Transverse colon (tissue), 4 donors: ENCODE measurements around the gene NBAS. TPM values are rescaled to one million over a fixed set of nuclear protein-coding genes. Genes with fewer than 3 reads are reported as not detected.

ENCODE experiments used
- DNase-seq: peaks from one replicate; pipeline ENCODE4 v3.0.0-alpha.2; 2019
- H3K27ac ChIP-seq, 4 donors: fragments of 200-600 bp; sonication (generic); 2 replicates each; pipeline ENCODE4 v1.5.1; 2016 to 2018; ENCODE audit warnings: inconsistent platforms in 4 of 4
- H3K27me3 ChIP-seq: fragments of 200-600 bp; sonication (generic); 2 replicates; pipeline ENCODE4 v1.5.1; 2017; ENCODE audit warnings: inconsistent platforms
- H3K36me3 ChIP-seq, 4 donors: fragments of 200-600 bp; sonication (generic); 2 replicates each; pipeline ENCODE4 v1.5.1; 2017 to 2019; ENCODE audit warnings: inconsistent platforms in 4 of 4
- H3K4me1 ChIP-seq, 4 donors: fragments of 200-600 bp; sonication (generic); 2 replicates each; pipeline ENCODE4 v1.5.1; 2017 to 2020; ENCODE audit warnings: inconsistent platforms in 4 of 4
- H3K4me3 ChIP-seq, 4 donors: fragments of 200-600 bp; sonication (generic); 1 replicate in 1 of 4; 2 replicates in 3 of 4; pipeline versions ENCODE4 v1.5.1 to v1.6.1; 2017 to 2019; ENCODE audit warnings: inconsistent platforms in 4 of 4
- H3K9me3 ChIP-seq, 2 donors: fragments of 200-600 bp; sonication (generic); 2 replicates each; pipeline ENCODE4 v1.5.1; 2017 to 2019; ENCODE audit warnings: inconsistent platforms in 2 of 2
- EP300 ChIP-seq: sonication (generic); formaldehyde crosslinking; IDR thresholded peaks from one replicate; pipeline ENCODE4 v1.6.1; 2017; ENCODE audit warnings: antibody characterized with exemption, low read depth
- POLR2A ChIP-seq: fragments of 450-650 bp; IDR thresholded peaks from one replicate; pipeline ENCODE4 v1.6.1; 2016; ENCODE audit warnings: antibody characterized with exemption, mild to moderate bottlenecking, moderate library complexity
- POLR2AphosphoS5 ChIP-seq, 3 donors: sonication (generic); formaldehyde crosslinking; IDR thresholded peaks; one replicate each; pipeline ENCODE4 v1.6.1; 2016; ENCODE audit warnings: antibody characterized with exemption in 3 of 3
- WGBS, 2 donors: methylation state at CpG; one replicate each; pipeline ENCODE4 v1.1.5; 2018; ENCODE audit warnings: low coverage in 1 of 2; 5-methylcytosine and 5-hydroxymethylcytosine counted together
- in situ Hi-C, 4 donors: fragments of 200-750 bp; cut with MboI; loops; one replicate each; pipeline versions ENCODE4 v1.15.0 to v1.15.1; 2017; ENCODE audit warnings: low sequenced_read_pairs in 3 of 4, low pct_ligation_motif_present in 1 of 4, low pct_unique_long_range_greater_than_20kb in 1 of 4
- intact Hi-C: fragments of 100-400 bp; cut with DNase I; formaldehyde crosslinking; loops from one replicate; pipeline ENCODE4 v1.15.1; 2023; ENCODE audit warnings: low total_unique reads
- total RNA-seq, 4 donors: library from RNA; depleted of rRNA; stranded (reverse); fragments of >200 nt; gene quantifications; one replicate each; pipeline ENCODE4 v1.1.0, GENCODE V29; 2016
- TF ChIP-seq, protein P1 (sequence below), 5 experiments: fragments of 200-600 bp in 3 of 5; fragments of 450-650 bp in 2 of 5; sonication (generic) in 3 of 5; IDR thresholded peaks; 1 replicate in 2 of 5; 2 replicates in 3 of 5; pipeline ENCODE4 v1.5.1; 2016 to 2017; ENCODE audit warnings: antibody characterized with exemption in 5 of 5, inconsistent platforms in 3 of 5, mild to moderate bottlenecking in 2 of 5, moderate library complexity in 1 of 5

NBAS gene
- total RNA-seq, 4 donors from 2014 or later: 30.6 to 43.2 (median 34.5) TPM

GRCh38 chr2:15389895-15390294 is 171.2 kb downstream of the NBAS start:
- Histone ChIP-seq H3K4me3 (no peak overlapping the region), H3K27me3 (no peaks in the 10 kb centered on the region), H3K36me3 (peaks cover 0 to 9% (median 0%) of the 10 kb centered on the region in 4 donors), H3K4me1 (no peaks in the 10 kb centered on the region), H3K9me3 (no peaks in the 10 kb centered on the region), H3K27ac (no peak overlapping the region)
- in situ Hi-C loops (no loop called here), intact Hi-C loops (no loop called here)
- TF ChIP-seq POLR2AphosphoS5 (IDR thresholded peaks at IDR 0.05): no peak
- TF ChIP-seq POLR2A: no peak
- TF ChIP-seq, protein P1, sequence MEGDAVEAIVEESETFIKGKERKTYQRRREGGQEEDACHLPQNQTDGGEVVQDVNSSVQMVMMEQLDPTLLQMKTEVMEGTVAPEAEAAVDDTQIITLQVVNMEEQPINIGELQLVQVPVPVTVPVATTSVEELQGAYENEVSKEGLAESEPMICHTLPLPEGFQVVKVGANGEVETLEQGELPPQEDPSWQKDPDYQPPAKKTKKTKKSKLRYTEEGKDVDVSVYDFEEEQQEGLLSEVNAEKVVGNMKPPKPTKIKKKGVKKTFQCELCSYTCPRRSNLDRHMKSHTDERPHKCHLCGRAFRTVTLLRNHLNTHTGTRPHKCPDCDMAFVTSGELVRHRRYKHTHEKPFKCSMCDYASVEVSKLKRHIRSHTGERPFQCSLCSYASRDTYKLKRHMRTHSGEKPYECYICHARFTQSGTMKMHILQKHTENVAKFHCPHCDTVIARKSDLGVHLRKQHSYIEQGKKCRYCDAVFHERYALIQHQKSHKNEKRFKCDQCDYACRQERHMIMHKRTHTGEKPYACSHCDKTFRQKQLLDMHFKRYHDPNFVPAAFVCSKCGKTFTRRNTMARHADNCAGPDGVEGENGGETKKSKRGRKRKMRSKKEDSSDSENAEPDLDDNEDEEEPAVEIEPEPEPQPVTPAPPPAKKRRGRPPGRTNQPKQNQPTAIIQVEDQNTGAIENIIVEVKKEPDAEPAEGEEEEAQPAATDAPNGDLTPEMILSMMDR (IDR thresholded peaks at IDR 0.05): no peak
- TF ChIP-seq EP300: no peak
- 73% methylated on average over 3 of the region's 3 CpGs; no CpG with 5 or more reads in 1 of the 2 donors for WGBS, 2 donors
- DNase-seq: no peak

GRCh38 chr2:15389326-15389700 is 171.8 kb downstream of the NBAS start:
- H3K27ac ChIP-seq: no peak overlapping the region
- no peaks in the 10 kb centered on the region for H3K4me1 ChIP-seq
- DNase-seq: no peak
- 89 to 93% methylated on average over 1 of the region's 1 CpG for WGBS, 2 donors
- TF ChIP-seq POLR2AphosphoS5 (IDR thresholded peaks at IDR 0.05) (no peak), EP300 (no peak), POLR2A (no peak)
- TF ChIP-seq, protein P1 (IDR thresholded peaks at IDR 0.05): no peak
- no peaks in the 10 kb centered on the region for H3K9me3 ChIP-seq
- intact Hi-C loops (no loop called here), in situ Hi-C loops (no loop called here)
- no peak overlapping the region for H3K4me3 ChIP-seq
- no peaks in the 10 kb centered on the region for H3K27me3 ChIP-seq
- H3K36me3 ChIP-seq: peaks cover 0 to 9% (median 0%) of the 10 kb centered on the region in 4 donors

DNA sequence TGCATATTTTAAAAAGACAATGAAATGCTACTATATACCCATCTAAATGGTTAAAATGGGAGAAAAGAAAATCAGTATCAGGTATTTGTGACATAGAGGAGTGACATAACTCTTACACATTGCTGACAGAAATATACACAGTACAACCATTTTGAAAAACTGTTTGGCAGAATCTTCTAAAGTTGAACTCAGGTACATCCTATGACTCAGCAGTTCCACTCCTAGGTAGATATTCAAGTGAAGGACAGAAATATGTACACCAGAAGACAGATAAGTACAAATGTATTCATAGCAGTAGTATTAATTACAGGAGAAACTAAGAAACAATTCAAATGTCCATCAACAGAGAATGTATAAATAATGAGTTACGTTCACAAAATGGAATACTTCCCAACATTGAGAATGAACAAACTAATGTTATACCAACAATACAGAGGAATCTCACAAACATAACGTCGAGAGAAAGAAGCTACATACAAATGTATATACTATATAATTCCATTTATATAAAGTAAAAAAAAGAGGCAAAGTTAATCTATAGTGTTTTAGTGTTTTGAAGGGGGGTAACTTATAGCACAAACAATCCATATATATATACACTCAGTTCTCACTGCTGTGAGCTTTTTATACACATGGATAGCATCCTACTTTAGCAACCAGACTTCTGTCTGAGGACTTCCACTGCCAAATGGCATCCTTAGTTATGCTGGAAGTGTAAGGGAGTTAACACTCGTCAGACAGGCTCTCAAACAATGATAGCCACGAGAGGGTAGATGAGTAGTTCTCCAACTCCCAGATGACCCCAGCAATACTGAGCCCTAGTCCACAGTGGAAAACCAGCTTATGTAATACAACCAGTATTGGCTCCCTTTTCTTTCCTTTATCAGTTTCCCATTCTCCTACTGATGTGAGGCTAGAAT is 172.5 kb downstream of the NBAS start:
- no peaks in the 10 kb centered on the region for H3K4me1 ChIP-seq
- no peaks in the 10 kb centered on the region for H3K9me3 ChIP-seq
- no peaks in the 10 kb centered on the region for H3K27me3 ChIP-seq
- 86 to 92% methylated on average over 5 of the region's 5 CpGs for WGBS, 2 donors
- TF ChIP-seq POLR2AphosphoS5 (IDR thresholded peaks at IDR 0.05) (no peak), EP300 (no peak), POLR2A (no peak)
- TF ChIP-seq, protein P1 (IDR thresholded peaks at IDR 0.05): no peak
- no peak overlapping the region for H3K4me3 ChIP-seq
- intact Hi-C loops: no loop called here
- H3K36me3 ChIP-seq: peaks cover 0 to 5% (median 0%) of the 10 kb centered on the region in 4 donors
- no peak overlapping the region for H3K27ac ChIP-seq
- DNase-seq: no peak
- in situ Hi-C loops: no loop called here

GRCh38 chr2:15385184-15385583 is 175.9 kb downstream of the NBAS start:
- TF ChIP-seq POLR2AphosphoS5 (IDR thresholded peaks at IDR 0.05): no peak
- WGBS, 2 donors: 93% methylated on average over 1 of the region's 1 CpG; no CpG with 5 or more reads in 1 of the 2 donors
- no peaks in the 10 kb centered on the region for H3K4me1 ChIP-seq
- H3K36me3 ChIP-seq: peaks cover 0 to 12% (median 4%) of the 10 kb centered on the region in 4 donors
- H3K27me3 ChIP-seq: no peaks in the 10 kb centered on the region
- no peak overlapping the region for H3K27ac ChIP-seq
- no peak overlapping the region for H3K4me3 ChIP-seq
- in situ Hi-C loops (no loop called here), intact Hi-C loops (no loop called here)
- DNase-seq: no peak
- H3K9me3 ChIP-seq: no peaks in the 10 kb centered on the region
